Muscle of arm (tissue), 12 donors: ENCODE measurements around the gene ROS1. TPM values are rescaled to one million over a fixed set of nuclear protein-coding genes. Genes with fewer than 3 reads are reported as not detected.
"Not testable (repeated sequence)": the region's sequence is repeated elsewhere in the genome, so short reads cannot be mapped to it uniquely, and the experiment has no call there.

Experiments
- DNase-seq: peaks from one replicate; pipeline ENCODE4 v3.0.0-alpha.2; 2013
- polyA plus RNA-seq, 12 donors: library from polyadenylated mRNA; unstranded; fragments of 120-200 nt; gene quantifications; one replicate each; pipeline ENCODE4 v1.2.1, GENCODE V29; 2013; ENCODE audit not compliant: insufficient read length in 12 of 12

The ROS1 gene
- polyA plus RNA-seq, 12 donors: 0.11 to 0.38 (median 0.19) TPM; not detected in 2

DNA sequence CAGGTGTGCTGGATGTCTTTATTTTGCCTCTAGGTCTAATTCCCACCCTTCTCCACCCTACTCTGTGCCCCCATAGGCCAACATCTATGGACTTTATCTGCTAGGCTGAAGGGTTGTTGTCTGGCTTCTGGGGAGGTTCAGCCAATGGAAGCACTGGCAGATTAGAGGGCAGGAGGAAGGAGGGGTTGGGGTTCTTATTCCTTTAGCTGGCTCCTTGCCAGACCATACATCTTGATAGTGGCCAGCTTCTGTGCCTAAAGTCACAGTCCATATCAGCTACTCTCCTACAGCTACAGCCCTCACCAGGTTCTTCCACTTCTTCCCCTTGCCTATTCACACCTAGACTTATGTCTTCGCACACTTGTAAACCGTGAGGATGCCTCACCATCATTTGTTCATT is 41.1 kb downstream of the ROS1 start:
- no peak for DNase-seq

DNA sequence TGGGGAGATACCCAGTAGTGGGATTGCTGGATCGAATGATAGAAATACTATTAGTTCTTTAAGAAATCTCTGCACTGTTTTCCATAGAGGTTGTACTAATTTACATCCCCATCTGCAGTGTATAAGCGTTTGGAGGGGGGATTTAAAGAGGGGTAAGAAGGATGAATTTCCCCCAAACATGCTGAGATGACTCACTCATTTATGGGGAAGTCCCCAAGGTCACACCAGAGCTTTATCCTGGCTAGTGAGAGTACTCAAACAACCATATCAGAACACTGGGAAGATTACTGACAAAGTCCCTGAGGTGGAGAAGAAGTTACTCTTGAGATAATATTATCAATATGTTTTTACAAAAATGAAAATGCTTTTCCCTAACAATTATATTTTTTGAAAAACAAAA is 44.0 kb downstream of the ROS1 start:
- no peak for DNase-seq

DNA sequence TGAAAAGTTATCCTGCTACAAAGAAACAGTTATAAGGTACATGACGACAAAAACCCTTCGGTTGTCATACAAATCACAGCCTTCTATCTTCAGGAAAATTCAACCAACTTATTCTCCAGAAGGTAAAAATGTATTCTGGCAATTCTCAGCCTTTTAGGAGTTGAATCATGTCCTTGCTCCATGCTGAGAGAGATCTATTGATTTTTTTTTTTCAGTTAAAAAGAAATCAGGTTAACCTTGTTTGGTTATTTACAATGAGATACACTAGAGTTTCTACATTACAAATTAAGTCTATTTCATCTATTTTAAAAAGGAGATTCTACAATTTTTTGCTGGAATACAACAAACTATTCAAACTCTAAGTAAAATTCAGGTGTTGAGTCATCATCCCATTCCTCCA is 45.4 kb downstream of the ROS1 start:
- no peak for DNase-seq

DNA sequence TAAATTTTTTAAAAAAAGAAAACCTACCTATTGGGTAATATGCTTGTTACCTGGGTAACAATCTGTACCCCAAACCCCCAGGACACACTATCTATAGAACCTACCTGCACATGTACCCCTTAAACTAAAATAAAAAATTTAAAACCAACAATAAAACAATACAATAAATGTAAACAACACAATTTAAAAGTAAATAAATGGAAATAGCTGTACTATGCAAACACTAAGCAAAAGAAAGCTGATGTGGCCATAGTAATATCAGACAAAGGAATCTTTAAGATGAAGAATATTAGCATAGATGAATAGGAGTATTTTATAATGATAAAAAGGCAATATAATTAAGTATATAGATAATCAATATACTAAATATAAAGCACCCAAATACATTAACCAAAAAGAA is 50.3 kb downstream of the ROS1 start:
- no peak for DNase-seq

DNA sequence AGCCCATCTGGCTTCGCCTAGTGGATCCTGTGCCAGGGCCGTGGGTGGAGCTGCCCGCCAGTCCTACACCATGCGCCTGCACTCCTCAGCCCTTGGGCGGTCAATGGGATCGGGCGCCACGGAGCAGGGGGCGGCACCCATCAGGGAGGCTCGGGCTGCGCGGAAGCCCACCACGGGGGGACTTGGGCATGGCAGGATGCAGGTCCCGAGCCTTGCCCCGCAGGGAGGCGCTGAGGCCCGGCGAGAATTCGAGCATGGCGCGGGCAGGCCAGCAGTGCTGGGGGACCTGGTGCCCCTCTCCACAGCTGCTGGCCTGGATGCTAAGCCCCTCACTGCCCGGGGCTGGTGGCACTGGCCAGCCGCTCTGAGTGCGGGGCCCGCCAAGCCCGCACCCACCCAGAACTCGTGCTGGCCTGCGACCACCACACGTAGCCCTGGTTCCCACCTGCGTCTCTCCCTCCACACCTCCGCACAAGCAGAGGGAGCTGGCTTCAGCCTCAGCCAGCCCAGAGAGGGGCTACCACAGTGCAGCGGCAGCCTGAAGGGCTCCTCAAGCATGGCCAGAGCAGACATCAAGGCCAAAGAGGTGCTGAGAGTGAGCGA is 52.4 kb downstream of the ROS1 start:
- no peak for DNase-seq

DNA sequence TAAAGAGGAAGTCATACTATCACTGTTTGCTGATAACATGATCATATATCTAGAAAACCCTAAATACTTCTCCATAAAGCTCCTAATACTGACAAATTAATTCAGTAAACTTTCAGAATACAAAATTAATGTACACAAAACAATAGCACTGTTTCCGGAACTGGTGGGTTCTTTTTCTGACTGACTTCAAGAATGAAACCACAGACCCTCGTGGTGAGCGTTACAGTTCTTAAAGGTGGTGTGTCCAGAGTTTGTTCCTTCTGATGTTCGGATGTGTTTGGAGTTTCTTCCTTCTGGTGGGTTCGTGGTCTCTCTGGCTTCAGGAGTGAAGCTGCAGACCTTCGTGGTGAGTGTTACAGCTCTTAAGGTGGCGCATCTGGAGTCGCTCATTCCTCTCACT is 53.5 kb downstream of the ROS1 start:
- DNase-seq: not testable (repeated sequence)

DNA sequence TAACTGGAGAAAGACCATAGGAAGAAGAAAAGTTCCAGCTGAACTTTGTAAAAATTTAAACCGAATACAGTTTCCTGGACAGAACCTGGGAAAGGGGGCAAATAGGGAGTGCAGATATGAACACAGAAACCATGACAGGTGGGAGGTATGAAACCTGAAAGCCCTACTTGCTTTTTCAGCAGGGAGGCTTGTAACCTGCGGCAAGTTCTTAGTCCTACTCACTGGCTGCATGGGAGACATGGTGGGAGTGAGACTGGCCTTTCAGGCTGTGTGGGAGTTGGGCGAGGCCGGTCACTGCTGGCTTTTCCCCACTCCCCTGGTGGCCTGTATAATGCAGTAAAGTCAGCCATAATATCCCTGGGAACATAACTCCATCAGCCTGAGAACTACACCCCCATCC is 54.2 kb downstream of the ROS1 start:
- no peak for DNase-seq

DNA sequence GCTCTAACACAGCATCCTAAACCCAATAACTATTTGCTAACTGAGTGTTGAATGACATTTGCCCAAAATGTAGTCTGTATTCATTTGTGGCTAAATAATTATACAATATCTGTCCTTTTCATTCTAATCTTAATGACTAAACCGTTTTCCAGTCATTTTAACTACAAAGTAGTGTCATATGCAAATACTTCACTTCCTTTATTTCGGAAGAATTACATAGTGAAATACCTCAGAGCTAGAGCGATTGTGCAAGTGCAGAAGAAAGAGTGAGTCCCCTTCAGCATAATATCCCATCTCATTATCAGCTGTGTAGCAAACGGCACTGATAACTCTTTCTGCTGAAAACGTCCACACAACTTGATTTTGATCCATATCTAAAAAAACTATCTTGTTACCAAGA is 66.2 kb downstream of the ROS1 start:
- no peak for DNase-seq

DNA sequence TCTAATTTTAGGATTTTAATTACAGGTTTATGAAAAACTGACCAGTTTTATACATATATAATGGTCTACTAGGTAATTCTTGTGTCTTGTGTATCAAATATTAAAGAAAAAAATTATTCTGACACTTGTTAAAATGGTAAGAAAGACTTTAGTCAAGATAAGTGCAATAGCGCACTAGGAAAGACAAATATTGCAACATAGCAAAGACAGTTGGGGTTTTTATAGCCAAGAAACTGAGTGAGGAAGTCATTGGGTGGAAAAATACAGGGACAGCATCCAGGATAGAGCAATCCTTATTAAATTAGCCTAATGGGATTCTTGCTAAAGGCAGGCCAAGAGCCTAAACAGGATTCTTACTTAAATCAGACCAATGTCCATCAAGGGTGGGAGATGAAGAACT is 71.1 kb downstream of the ROS1 start:
- no peak for DNase-seq

DNA sequence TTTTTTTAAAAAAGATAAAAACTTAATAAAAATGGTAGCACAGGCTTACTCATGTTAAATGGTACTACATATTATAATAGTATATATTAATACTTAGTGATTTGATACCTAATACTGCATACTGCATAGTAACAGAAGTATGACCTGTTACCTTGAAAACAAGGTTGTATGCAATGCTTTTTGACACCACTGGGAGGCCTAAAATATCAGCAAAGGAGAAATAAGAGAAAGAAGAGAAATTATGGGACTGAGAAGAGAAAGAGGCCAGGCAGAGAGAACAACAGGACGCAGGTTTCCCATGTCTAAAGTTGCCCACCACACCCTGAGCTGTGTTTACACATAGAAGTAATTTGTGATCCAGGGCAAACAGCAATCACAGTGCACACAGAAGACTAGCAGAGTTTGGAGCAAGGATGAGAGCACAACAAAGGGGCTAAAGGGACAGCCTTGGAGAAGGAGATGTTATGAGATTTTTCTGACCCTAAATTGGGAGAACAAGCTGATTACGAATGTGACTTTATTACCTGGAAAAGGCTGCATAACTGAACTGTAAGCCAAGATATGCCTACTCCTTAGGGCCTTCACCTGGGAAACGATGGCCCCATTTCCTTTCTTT is 73.2 kb downstream of the ROS1 start:
- DNase-seq: no peak

DNA sequence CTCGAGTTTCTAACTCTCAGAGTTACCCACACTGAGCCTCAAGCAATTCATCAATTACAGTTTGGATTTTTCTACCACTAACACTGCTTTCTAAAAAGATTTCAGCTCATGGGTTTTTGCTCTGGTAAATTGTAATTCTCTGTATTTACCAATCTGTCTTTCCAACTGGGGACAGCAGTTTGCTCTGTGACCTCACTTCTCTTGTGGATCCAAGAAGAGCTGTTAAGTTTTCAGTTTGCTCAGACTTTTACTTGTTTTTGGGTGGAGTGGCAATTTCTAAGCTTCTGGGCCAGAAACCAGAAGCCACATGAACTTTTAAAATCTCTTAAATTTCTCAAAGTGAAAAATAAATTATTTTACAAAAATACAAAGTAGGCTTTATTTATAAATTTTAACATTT is 74.2 kb downstream of the ROS1 start:
- DNase-seq: no peak

DNA sequence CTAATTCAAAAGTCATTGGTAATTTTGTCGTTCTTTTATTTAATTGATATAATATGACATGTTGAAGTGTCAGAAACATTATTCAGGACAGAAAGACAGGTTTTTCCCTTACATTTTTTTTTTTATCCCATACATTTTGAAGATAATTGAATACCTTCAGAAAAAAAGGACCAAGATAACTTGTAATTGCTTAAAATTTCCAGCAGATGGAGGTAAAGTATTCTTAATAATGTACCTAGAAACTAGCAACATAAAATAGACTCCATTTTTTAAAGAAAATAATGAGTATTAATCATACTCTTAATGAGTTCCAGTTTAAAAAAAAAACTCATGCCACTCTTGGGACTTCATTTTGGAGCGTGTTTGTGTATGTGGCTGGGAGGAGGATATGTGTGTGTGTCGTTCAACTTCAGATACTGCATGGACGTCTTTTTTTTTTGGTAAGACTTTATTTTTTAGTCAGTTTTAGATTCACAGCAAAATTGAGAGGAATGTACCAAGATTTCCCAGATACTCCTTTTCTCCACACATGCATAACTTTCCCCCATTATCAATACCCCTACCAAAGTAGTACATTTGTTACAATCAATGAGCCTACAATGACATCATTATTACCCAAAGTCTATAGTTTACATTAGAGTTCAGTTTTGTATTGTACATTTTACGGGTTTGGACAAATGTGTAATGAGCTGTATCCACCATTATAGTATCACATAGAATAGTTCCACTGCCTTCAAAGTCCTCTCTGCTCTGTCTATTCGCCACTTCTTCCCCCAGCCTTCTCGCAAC is 79.4 kb downstream of the ROS1 start:
- DNase-seq: peak; percentile 7

DNA sequence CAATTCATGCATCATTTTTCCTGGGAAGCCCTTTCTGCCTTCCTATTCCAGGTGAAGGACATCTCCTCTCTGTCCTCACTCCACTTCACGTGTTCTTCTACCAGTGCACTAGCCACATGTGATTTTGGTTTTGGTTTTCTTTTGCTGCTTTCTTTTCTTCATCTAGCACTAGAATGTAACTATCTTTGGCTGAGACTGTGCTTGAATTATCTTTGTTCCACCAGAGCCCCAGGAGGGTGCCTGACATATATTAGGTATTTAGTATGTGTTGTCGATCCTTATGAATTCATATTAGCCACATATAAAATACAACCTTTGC is 80.5 kb downstream of the ROS1 start:
- DNase-seq: no peak

DNA sequence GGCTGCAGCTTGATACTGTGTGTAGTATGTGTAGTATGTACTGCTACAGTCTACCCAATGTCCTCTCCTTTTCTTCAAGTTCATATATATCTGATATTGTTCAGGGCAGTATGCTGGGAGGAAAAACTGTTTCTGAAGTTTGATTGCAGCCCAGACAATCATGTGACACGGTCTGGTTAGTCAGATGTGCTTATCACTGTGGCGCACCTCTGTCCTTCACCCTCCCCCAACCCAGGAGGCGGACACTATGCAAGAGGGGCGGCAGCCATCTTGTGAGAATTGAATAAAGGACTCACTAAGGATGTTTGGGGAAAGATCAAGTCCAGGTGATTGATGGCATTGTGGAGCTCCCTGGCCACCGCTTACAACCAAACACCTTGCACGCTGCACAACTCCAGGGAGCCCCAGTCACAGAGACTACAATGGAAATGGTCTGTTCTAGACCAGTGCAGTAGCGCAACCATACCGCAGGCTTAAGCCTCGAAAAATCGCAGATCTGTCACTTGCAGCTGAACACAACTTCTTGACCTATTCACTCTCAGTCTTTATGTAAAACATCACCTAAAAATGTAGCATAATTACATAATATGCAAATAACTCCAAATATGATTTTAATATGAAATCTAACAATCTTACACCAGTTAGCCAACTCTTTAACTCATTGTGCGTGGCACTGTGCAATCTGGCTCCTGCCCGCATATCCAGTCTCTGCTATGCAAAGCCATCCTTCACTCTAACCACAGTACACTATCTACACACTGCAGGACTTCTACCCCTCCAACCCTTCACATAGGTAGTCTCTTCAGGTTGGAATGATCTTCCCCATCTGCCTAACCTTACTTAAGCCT is 81.1 kb downstream of the ROS1 start:
- no peak for DNase-seq

DNA sequence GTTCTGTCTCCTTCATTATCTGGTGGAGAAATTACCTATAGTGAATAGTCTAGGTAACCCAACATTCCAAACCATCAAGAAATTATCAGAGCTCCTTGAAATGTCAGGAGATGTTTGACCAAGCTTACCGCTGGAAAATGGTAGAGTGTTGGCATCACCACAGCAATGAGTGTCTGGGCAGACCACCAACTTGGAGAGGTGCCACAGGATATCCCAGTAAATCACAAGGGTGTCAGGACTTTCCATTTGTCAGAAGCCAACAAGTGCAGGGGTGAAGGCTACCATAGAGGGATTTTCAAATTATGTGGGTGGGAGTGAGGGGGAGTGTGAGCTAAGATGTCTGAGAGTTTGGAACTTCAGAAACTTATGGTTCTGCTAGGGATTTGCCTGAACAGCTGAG is 87.2 kb downstream of the ROS1 start:
- no peak for DNase-seq

DNA sequence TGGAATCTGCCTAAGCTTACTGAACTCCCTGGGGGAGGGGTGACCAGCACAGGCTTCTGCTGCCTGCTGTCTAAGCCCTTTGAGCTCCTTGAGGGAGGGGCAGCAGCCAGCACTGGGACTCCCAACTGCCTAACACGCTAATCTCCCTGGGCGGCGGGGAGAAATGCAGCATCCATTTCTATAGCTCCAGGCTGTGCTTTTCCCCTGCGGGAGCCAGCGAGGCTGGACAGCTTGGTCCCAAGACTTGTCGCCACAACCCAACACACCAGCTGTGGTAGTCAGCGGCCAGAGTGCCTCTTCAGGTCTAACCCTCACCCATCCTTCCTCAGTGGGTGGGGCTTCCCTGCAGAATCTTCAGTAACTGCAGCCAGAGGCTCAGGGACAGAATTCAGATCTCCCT is 95.8 kb downstream of the ROS1 start:
- DNase-seq: no peak

DNA sequence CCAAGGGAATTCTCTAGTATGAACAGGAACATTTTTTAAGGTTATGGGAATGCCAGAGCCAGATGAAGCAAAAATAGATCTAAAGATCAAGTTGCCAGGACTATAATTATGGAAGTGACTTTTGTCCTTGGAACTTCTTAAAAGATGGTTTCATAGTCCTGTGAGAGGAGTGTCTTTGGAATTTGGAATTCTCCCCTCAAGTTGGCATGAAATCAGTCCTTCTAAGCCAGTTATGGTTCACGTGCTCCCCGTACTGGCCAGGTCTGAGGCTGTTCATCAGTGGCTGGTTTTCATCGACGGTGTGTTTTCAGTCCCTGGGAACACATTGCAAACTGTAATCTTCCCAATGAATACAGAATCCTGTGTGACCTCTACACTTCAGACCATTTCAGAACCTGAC is 97.2 kb downstream of the ROS1 start:
- DNase-seq: no peak

DNA sequence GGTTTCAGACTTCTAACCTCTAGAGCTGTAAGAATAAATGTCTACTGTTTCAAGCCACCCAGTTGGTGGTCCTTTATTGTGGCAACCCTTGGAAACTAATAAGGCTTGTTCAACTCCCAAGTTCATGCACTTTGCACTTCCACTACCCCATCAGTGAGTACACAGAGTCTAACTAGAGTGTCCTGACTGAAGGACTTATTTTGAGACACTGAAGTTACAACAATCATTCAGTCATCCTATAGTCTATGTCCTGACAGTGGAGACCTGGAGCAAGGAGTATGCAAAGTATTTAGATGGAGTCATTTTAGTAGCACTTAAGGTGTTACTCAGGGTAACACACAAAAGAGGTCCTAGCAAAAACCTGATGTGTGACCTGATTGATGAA is 97.7 kb downstream of the ROS1 start:
- DNase-seq: no peak

DNA sequence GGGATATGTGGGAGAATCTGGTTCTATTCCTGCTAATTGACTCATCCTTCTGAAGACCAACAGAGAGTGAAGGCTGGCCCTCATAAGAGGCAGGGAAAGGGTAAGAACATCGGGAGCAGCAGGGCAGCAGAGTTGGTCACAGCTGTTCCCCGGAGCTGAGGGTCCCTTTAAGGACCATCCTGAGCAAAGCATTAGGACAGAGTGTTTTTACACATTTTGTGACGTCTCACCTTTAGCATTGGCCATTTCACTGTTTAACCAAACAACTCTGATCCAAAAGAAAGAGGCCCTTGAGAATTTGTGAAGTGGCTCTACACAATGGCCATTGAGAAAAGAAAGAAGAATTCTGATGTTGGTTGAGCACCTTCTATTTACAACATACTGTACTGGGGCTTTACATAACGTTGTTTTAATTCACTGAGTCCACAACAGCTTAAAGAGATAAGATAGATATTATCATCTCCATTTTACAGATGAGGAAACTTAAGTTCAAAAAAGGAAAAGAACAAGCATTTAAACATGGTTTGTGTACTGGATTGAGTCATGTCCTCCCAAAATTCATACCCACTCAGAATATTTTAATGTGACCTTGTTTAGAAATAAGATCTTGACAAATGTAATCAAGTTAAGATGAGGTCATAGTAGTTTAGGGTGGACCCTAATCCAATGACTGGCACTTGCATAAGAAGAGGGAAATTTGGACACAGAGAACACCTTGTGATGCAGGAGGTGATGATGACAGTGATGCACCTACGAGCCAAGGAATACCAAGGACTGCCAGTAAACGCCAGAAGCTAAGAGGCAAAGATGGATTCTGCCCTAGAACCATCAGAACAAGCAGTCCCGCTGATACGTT is 98.4 kb downstream of the ROS1 start:
- no peak for DNase-seq

DNA sequence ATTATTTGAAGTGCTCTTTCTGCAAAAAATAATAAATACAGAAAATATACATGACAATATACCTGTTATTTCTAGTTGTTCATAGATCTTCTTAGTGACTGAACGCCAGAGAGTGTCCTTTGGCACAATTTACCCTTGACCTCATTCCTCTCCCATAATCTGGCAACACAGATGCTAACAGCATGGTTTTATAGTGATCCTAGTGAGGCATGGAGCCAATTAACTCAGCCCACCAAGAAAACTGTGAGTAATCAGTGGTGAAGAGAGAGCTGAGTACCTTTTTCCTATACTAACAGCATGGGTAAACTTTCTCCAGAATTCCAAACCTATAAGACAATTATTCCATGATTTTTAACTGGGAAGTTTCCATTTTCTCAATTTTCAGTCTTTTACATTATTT is 99.3 kb downstream of the ROS1 start:
- DNase-seq: no peak

DNA sequence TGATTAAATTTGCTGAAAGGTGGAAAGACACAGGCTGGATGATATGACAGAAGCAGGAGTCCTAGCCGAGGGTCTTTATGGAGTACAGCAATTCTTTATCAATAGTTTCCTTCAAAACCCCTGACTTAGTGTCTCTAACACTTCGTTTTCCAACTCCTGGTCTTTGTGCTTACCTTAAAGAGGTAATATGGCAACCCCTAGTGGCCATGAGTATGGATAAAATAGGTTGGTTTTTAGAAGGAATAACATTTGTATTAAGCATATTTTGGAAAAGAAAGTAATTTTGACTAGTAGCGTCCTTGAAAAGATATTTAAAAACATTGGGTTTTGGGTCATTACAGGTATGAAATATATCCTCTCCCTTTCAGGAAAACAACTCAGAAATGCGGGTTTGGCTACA is 108.5 kb downstream of the ROS1 start:
- DNase-seq: no peak

DNA sequence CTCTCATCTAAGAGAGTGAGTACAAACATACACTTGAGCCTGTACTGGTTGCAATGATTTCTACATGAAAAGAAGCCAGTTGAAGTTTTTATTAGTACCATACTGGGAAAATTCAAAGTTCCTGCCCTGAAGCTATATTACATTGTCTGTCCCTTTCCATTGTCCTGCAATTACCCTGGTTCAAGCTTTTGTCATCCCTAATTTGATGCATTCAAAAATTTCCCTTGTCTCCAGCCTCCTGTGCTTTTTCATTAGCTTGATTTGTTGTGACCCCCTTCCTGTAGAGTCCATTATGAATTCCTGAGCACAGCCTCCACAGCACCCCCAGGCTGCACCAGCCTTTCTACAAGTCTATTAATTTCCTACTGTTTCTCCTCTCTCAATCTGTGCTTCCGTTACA is 114.0 kb downstream of the ROS1 start:
- DNase-seq: no peak
